HL-60 (cell line): ENCODE results near the gene MSX1.

Experiments used
- DNase-seq, 2 experiments: peaks; one replicate each; pipeline ENCODE4 v3.0.0-alpha.2; 2010 to 2020; ENCODE audit warnings: low read depth in 1 of 2, low spot score in 1 of 2
- H3K27ac ChIP-seq: fragments of 250-450 bp; sonication (Bioruptor Pico); replicated peaks from 2 replicates; pipeline ENCODE4 v1.5.1; 2020; ENCODE audit warnings: mild to moderate bottlenecking, moderate library complexity
- H3K27me3 ChIP-seq: fragments of 250-450 bp; sonication (Bioruptor Pico); 2 replicates; pipeline ENCODE4 v1.5.1; 2021; ENCODE audit warnings: mild to moderate bottlenecking, moderate library complexity; ENCODE audit not compliant: insufficient read depth, poor library complexity, severe bottlenecking
- H3K4me3 ChIP-seq: replicated peaks from 2 replicates; pipeline ENCODE4 v1.5.1; 2011; ENCODE audit warnings: mild to moderate bottlenecking, control low read depth, low read length; ENCODE audit not compliant: insufficient read depth
- GABPA ChIP-seq: IDR thresholded peaks from 2 replicates; pipeline ENCODE4 v1.6.1; 2012; ENCODE audit warnings: low read depth
- POLR2AphosphoS5 ChIP-seq: IDR thresholded peaks from 2 replicates; pipeline ENCODE4 v1.6.1; 2012; ENCODE audit warnings: low read depth
- SPI1 ChIP-seq: IDR thresholded peaks from 2 replicates; pipeline ENCODE4 v1.6.1; 2012; ENCODE audit warnings: low read depth, mild to moderate bottlenecking, borderline replicate concordance
- TF ChIP-seq, protein P1 (sequence below): IDR thresholded peaks from 2 replicates; pipeline ENCODE4 v1.6.1; 2012; ENCODE audit warnings: low read depth; ENCODE audit not compliant: insufficient replicate concordance
- TF ChIP-seq, protein P2 (sequence below): IDR thresholded peaks from one replicate; pipeline ENCODE4 v1.5.1; 2011; ENCODE audit warnings: low read length, control low read depth, inconsistent platforms; ENCODE audit not compliant: insufficient read depth

MSX1 gene

GRCh38 chr4:4825431-4825830 is 34.0 kb upstream of the MSX1 start:
- no peak for TF ChIP-seq GABPA
- TF ChIP-seq SPI1 = no peak
- no peak for TF ChIP-seq POLR2AphosphoS5
- TF ChIP-seq, protein P1, sequence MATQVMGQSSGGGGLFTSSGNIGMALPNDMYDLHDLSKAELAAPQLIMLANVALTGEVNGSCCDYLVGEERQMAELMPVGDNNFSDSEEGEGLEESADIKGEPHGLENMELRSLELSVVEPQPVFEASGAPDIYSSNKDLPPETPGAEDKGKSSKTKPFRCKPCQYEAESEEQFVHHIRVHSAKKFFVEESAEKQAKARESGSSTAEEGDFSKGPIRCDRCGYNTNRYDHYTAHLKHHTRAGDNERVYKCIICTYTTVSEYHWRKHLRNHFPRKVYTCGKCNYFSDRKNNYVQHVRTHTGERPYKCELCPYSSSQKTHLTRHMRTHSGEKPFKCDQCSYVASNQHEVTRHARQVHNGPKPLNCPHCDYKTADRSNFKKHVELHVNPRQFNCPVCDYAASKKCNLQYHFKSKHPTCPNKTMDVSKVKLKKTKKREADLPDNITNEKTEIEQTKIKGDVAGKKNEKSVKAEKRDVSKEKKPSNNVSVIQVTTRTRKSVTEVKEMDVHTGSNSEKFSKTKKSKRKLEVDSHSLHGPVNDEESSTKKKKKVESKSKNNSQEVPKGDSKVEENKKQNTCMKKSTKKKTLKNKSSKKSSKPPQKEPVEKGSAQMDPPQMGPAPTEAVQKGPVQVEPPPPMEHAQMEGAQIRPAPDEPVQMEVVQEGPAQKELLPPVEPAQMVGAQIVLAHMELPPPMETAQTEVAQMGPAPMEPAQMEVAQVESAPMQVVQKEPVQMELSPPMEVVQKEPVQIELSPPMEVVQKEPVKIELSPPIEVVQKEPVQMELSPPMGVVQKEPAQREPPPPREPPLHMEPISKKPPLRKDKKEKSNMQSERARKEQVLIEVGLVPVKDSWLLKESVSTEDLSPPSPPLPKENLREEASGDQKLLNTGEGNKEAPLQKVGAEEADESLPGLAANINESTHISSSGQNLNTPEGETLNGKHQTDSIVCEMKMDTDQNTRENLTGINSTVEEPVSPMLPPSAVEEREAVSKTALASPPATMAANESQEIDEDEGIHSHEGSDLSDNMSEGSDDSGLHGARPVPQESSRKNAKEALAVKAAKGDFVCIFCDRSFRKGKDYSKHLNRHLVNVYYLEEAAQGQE = no peak
- TF ChIP-seq, protein P2, sequence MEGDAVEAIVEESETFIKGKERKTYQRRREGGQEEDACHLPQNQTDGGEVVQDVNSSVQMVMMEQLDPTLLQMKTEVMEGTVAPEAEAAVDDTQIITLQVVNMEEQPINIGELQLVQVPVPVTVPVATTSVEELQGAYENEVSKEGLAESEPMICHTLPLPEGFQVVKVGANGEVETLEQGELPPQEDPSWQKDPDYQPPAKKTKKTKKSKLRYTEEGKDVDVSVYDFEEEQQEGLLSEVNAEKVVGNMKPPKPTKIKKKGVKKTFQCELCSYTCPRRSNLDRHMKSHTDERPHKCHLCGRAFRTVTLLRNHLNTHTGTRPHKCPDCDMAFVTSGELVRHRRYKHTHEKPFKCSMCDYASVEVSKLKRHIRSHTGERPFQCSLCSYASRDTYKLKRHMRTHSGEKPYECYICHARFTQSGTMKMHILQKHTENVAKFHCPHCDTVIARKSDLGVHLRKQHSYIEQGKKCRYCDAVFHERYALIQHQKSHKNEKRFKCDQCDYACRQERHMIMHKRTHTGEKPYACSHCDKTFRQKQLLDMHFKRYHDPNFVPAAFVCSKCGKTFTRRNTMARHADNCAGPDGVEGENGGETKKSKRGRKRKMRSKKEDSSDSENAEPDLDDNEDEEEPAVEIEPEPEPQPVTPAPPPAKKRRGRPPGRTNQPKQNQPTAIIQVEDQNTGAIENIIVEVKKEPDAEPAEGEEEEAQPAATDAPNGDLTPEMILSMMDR = no peak
- H3K4me3 ChIP-seq = no peak overlapping the region
- no peak overlapping the region for H3K27ac ChIP-seq
- no peaks in the 10 kb centered on the region for H3K27me3 ChIP-seq
- DNase-seq = no peak

GRCh38 chr4:4829837-4830236 is 29.6 kb upstream of the MSX1 start:
- H3K27ac ChIP-seq = no peak overlapping the region
- H3K27me3 ChIP-seq = peaks cover 2% of the 10 kb centered on the region
- TF ChIP-seq POLR2AphosphoS5 (no peak), GABPA (no peak), SPI1 (no peak)
- TF ChIP-seq, protein P1 = no peak
- TF ChIP-seq, protein P2 = no peak
- DNase-seq = no peak
- no peak overlapping the region for H3K4me3 ChIP-seq

- Histone ChIP-seq H3K27me3 (peaks cover 2% of the 10 kb centered on the region), H3K4me3 (no peak overlapping the region), H3K27ac (no peak overlapping the region)
- TF ChIP-seq, protein P2 = no peak
- TF ChIP-seq GABPA (no peak), SPI1 (no peak), POLR2AphosphoS5 (no peak)
- TF ChIP-seq, protein P1 = no peak
- no peak for DNase-seq
Measured at GRCh38 chr4:4831266-4831665, 28.2 kb upstream of the MSX1 start.
